ENCODE data around the gene BTG3. TPM values are rescaled to one million over a fixed set of nuclear protein-coding genes. Genes with fewer than 3 reads are reported as not detected.
A peak's percentile ranks its signal among the peaks of the same experiment; 100 is the strongest.

The BTG3 gene
- total and polyA plus RNA-seq, 9 of the 15 experiments (the other 6 are each of a cell fraction or from before 2014, with no cell fraction given), result 11.7 to 43.0 (median 29.7) TPM

DNA sequence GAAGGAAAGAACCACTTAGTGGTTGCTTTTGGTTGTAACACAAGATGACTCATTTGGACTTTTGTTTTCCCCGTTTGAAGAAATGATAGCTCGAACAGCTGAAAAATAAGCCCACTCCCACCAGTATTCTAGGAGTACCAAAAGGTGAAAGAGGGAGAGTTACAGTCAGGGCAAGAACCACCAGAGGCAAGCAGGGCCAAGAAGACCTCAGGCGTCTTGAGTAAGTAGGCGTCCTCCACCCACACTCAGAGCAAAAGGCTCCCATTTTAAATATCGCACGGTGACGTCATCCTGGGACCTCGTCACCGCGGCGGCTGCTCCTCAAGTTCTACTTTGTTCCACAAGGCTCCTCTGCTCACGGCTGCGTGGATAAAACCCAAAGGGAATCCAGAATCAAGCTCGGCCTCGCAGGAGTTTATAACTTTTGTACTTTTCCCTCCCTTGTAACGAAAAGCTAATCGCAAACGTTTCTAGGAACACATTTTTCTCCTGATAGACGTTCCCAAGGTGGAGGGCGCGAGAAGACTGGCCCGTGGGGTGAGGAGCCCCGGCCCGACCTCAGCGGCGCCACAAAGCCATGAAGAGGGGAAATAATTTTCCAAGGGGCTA lies 1.2 kb downstream of the BTG3 start (continued):
- TF ChIP-seq SMAD3 (CRISPR knock-in tag; conservative IDR thresholded peaks at IDR 0.05) (no peak), ZNF830 (CRISPR knock-in tag; IDR thresholded peaks at IDR 0.05) (0 out of 2 replicates have a peak, but pooled peaks have one; percentile 13), BACH1 (tag; IDR thresholded peaks at IDR 0.05) (no peak), TEAD4 (IDR thresholded peaks at IDR 0.05; ENCODE audit: low read length) (0 out of 2 replicates have a peak, but pooled peaks have one; percentile 11), TEAD4 (CRISPR knock-in tag; IDR thresholded peaks at IDR 0.05; ENCODE audit: borderline replicate concordance) (no peak), YY1 (IDR thresholded peaks at IDR 0.05; ENCODE audit: borderline replicate concordance in 1 of 3, control insufficient read depth in 1 of 3, extremely low read depth in 1 of 3, insufficient read depth in 3 of 3, insufficient read length in 1 of 3, insufficient replicate concordance in 2 of 3, low read depth in 1 of 3, low read length in 2 of 3) (peak; percentile 28 to 84 (median 56)), BHLHE40 (IDR thresholded peaks at IDR 0.05; ENCODE audit: low read length) (no peak), SRSF1 (IDR thresholded peaks at IDR 0.05; ENCODE audit: low read depth, low read length) (no peak), SMARCC2 (IDR thresholded peaks at IDR 0.05; ENCODE audit: low read depth) (no peak; the same call in 1 of the 2 replicates), CHCHD3 (CRISPR knock-in tag; IDR thresholded peaks at IDR 0.05) (no peak), CTBP1 (IDR thresholded peaks at IDR 0.05; ENCODE audit: borderline replicate concordance) (no peak), MBD2 (IDR thresholded peaks at IDR 0.05; ENCODE audit: borderline replicate concordance, low read depth) (peak; percentile 40; the same call in 1 of the 2 replicates), CREBBP (IDR thresholded peaks at IDR 0.05; ENCODE audit: low read depth, low read length) (no peak), CHD2 (IDR thresholded peaks at IDR 0.05; ENCODE audit: low read depth, low read length) (no peak), E2F3 (CRISPR knock-in tag; IDR thresholded peaks at IDR 0.05) (0 out of 2 replicates have a peak, but pooled peaks have one; percentile 14), ARID2 (IDR thresholded peaks at IDR 0.05) (no peak), PCBP1 (IDR thresholded peaks at IDR 0.05; ENCODE audit: low read depth, low read length, poor library complexity, severe bottlenecking) (no peak), KAT8 (IDR thresholded peaks at IDR 0.05; ENCODE audit: low read depth) (no peak), OTX1 (CRISPR knock-in tag; IDR thresholded peaks at IDR 0.05) (no peak), NFYB (IDR thresholded peaks at IDR 0.05; ENCODE audit: extremely low read depth, insufficient read length) (no peak), DMBX1 (CRISPR knock-in tag; IDR thresholded peaks at IDR 0.05; ENCODE audit: borderline replicate concordance) (no peak), ZNF444 (CRISPR knock-in tag; IDR thresholded peaks at IDR 0.05) (no peak)
- TF ChIP-seq, protein P1, sequence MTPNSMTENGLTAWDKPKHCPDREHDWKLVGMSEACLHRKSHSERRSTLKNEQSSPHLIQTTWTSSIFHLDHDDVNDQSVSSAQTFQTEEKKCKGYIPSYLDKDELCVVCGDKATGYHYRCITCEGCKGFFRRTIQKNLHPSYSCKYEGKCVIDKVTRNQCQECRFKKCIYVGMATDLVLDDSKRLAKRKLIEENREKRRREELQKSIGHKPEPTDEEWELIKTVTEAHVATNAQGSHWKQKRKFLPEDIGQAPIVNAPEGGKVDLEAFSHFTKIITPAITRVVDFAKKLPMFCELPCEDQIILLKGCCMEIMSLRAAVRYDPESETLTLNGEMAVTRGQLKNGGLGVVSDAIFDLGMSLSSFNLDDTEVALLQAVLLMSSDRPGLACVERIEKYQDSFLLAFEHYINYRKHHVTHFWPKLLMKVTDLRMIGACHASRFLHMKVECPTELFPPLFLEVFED (CRISPR knock-in tag; conservative IDR thresholded peaks at IDR 0.05), result no peak
- TF ChIP-seq, protein P2, sequence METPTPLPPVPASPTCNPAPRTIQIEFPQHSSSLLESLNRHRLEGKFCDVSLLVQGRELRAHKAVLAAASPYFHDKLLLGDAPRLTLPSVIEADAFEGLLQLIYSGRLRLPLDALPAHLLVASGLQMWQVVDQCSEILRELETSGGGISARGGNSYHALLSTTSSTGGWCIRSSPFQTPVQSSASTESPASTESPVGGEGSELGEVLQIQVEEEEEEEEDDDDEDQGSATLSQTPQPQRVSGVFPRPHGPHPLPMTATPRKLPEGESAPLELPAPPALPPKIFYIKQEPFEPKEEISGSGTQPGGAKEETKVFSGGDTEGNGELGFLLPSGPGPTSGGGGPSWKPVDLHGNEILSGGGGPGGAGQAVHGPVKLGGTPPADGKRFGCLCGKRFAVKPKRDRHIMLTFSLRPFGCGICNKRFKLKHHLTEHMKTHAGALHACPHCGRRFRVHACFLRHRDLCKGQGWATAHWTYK (CRISPR knock-in tag; IDR thresholded peaks at IDR 0.05), result no peak
- TF ChIP-seq, protein P3, sequence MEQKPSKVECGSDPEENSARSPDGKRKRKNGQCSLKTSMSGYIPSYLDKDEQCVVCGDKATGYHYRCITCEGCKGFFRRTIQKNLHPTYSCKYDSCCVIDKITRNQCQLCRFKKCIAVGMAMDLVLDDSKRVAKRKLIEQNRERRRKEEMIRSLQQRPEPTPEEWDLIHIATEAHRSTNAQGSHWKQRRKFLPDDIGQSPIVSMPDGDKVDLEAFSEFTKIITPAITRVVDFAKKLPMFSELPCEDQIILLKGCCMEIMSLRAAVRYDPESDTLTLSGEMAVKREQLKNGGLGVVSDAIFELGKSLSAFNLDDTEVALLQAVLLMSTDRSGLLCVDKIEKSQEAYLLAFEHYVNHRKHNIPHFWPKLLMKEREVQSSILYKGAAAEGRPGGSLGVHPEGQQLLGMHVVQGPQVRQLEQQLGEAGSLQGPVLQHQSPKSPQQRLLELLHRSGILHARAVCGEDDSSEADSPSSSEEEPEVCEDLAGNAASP (IDR thresholded peaks at IDR 0.05), result no peak
- TF ChIP-seq, protein P4, sequence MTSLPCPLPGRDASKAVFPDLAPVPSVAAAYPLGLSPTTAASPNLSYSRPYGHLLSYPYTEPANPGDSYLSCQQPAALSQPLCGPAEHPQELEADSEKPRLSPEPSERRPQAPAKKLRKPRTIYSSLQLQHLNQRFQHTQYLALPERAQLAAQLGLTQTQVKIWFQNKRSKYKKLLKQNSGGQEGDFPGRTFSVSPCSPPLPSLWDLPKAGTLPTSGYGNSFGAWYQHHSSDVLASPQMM (CRISPR knock-in tag; IDR thresholded peaks at IDR 0.05), result no peak

All from K562 (cell line).